PFSK-1 (cell line): ENCODE results near the gene RICTOR.

Experiments
- FOXP2 ChIP-seq: optimal IDR thresholded peaks from 2 replicates; pipeline ENCODE3; 2011; ENCODE audit warnings: borderline replicate concordance, control low read depth, inconsistent platforms; ENCODE audit not compliant: insufficient read depth; ENCODE audit errors: extremely low read length, extremely low read depth
- POLR2AphosphoS5 ChIP-seq: IDR thresholded peaks from 2 replicates; pipeline ENCODE4 v1.6.1; 2012; ENCODE audit warnings: low read depth, mild to moderate bottlenecking, control low read depth, low read length, moderate library complexity
- SIN3A ChIP-seq: IDR thresholded peaks from 2 replicates; pipeline ENCODE4 v1.6.1; 2012; ENCODE audit warnings: mild to moderate bottlenecking, low read length, moderate library complexity, borderline replicate concordance; ENCODE audit not compliant: insufficient read depth
- TAF1 ChIP-seq: IDR thresholded peaks from 2 replicates; pipeline ENCODE4 v1.6.1; 2012; ENCODE audit warnings: low read length, control low read depth, borderline replicate concordance; ENCODE audit not compliant: insufficient read depth
- TF ChIP-seq, protein P1 (sequence below), 2 experiments: IDR thresholded peaks; 2 replicates each; pipeline versions ENCODE4 v1.6.1 to v1.8.0; 2011 to 2012; ENCODE audit warnings: low read depth in 2 of 2, low read length in 2 of 2, control low read depth in 1 of 2, inconsistent platforms in 1 of 2, mild to moderate bottlenecking in 1 of 2, moderate library complexity in 1 of 2; ENCODE audit not compliant: insufficient read depth in 1 of 2

Gene RICTOR

DNA sequence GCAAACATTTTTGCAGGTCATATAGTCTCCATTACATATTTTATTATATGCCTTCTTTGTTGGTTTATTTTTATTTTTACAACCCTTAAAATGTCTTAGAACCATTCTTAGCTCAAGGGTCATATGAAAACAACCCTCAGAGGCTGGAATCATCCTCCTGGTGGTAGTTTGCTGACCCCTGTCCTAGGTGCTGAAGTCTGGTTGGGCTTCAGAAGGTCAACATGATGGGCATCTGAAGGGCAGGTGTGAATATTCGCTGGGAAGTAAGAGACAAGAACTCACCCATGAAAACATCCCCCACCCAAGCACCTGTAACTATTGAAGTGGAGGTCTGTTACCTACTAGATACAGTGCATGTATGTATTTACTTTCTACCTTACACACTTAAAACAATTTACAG, 153.0 kb downstream of the RICTOR start:
- TF ChIP-seq TAF1 (no peak), POLR2AphosphoS5 (no peak), FOXP2 (no peak), SIN3A (no peak)
- TF ChIP-seq, protein P1, sequence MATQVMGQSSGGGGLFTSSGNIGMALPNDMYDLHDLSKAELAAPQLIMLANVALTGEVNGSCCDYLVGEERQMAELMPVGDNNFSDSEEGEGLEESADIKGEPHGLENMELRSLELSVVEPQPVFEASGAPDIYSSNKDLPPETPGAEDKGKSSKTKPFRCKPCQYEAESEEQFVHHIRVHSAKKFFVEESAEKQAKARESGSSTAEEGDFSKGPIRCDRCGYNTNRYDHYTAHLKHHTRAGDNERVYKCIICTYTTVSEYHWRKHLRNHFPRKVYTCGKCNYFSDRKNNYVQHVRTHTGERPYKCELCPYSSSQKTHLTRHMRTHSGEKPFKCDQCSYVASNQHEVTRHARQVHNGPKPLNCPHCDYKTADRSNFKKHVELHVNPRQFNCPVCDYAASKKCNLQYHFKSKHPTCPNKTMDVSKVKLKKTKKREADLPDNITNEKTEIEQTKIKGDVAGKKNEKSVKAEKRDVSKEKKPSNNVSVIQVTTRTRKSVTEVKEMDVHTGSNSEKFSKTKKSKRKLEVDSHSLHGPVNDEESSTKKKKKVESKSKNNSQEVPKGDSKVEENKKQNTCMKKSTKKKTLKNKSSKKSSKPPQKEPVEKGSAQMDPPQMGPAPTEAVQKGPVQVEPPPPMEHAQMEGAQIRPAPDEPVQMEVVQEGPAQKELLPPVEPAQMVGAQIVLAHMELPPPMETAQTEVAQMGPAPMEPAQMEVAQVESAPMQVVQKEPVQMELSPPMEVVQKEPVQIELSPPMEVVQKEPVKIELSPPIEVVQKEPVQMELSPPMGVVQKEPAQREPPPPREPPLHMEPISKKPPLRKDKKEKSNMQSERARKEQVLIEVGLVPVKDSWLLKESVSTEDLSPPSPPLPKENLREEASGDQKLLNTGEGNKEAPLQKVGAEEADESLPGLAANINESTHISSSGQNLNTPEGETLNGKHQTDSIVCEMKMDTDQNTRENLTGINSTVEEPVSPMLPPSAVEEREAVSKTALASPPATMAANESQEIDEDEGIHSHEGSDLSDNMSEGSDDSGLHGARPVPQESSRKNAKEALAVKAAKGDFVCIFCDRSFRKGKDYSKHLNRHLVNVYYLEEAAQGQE (IDR thresholded peaks at IDR 0.05; ENCODE audit: insufficient read depth in 1 of 2, low read depth in 2 of 2, low read length in 2 of 2) = peak; percentile 90 to 97

DNA sequence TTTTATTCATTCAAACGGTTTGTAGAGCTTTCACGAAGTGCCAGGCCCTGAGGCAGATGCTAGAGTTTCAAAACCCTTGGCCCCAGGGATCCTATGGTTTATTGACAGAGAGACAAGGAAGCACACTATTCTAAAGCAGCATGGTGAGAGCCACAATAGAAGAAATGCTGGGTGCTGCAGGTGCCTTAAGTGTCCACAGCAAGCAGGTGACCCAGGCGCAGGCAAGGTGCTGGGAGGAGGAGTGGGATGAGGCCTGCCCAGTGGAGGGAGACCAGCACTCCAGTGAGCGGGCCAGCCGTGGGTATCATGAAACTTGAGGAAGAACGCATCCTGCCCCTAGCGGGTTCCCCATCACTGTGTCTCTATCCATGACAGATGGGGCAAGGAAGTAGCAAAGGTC, 157.4 kb downstream of the RICTOR start:
- no peak for TF ChIP-seq POLR2AphosphoS5
- no peak for TF ChIP-seq SIN3A

DNA sequence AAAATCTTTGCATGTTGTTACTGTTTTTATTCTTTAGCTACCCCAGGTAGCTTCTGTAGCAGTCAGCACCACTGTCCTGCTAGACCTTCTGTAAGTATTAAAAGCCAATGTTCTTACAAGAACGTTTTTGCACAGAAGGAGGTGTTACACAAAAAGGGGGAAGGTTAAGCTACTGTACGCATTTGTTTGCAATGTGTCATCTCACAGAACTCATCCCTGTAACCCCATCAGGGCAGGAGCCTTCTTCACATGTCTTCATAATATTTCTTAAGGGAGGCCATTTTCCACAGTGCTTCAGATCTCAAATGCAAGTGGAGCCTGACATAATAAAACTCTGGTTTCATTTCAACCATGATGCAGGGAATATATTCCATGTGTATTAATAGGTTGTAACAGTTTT, 160.5 kb downstream of the RICTOR start:
- TF ChIP-seq FOXP2 = no peak
- no peak for TF ChIP-seq TAF1
- TF ChIP-seq SIN3A = no peak
- TF ChIP-seq POLR2AphosphoS5 = no peak
- TF ChIP-seq, protein P1 (IDR thresholded peaks at IDR 0.05; ENCODE audit: insufficient read depth in 1 of 2, low read depth in 2 of 2, low read length in 2 of 2) = no peak

DNA sequence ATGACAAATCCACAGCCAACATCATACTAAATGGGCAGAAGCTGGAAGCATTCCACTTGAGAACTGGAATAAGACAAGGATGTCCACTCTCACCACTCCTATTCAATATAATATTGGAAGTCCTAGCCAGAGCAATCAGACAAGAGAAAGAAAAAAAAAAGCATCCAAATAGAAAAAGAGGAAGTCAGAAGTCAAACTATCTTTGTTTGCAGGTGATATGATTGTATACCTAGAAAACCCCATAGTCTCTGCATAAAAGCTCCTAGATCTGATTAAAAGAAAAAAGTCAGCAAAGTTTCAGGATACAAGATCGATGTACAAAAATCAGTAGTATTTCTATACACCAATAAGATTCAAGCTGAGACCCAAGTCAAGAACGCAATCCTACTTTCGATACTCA, 162.3 kb downstream of the RICTOR start:
- TF ChIP-seq, protein P1 (IDR thresholded peaks at IDR 0.05; ENCODE audit: insufficient read depth in 1 of 2, low read depth in 2 of 2, low read length in 2 of 2) = no peak
- TF ChIP-seq POLR2AphosphoS5 (no peak), SIN3A (no peak), FOXP2 (no peak), TAF1 (no peak)

DNA sequence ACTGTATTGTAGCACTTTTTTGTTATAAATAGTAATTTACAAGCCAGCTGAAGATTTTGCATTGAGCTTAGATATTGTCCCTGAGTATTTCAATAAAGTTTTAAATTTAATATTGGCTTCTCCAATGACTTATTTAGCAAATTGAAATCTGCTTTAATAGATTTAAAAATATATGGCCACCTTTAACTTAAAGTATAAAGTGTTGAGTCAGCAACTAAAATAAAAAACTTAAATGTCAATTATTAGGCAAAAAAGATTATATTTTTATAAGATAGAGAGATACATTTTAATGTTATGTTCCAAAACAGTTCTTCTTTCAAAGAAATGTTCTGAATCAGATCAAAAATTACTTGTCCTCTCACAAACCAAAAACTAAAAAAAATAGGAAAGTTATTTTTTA, 167.7 kb downstream of the RICTOR start:
- TF ChIP-seq, protein P1 (IDR thresholded peaks at IDR 0.05; ENCODE audit: insufficient read depth in 1 of 2, low read depth in 2 of 2, low read length in 2 of 2) = no peak
- TF ChIP-seq FOXP2 (no peak), TAF1 (no peak), POLR2AphosphoS5 (no peak), SIN3A (no peak)
